Gastroesophageal sphincter (tissue), 3 donors: ENCODE results near the gene RBM39.
A peak's percentile ranks its signal among the peaks of the same experiment; 100 is the strongest.

Source experiments
- CTCF ChIP-seq, 4 experiments: fragments of 200-600 bp in 2 of 4; fragments of 450-650 bp in 2 of 4; sonication (generic) in 1 of 4; IDR thresholded peaks; one replicate each; pipeline ENCODE4 v1.5.1; 2017 to 2019; ENCODE audit warnings: antibody characterized with exemption in 4 of 4, mild to moderate bottlenecking in 2 of 4, moderate library complexity in 2 of 4
- POLR2A ChIP-seq, 2 donors: fragments of 450-650 bp; IDR thresholded peaks; one replicate each; pipeline ENCODE4 v1.6.1; 2017; ENCODE audit warnings: antibody characterized with exemption in 2 of 2, mild to moderate bottlenecking in 2 of 2, moderate library complexity in 1 of 2

GRCh38 chr20:35664466-35665206 is 77.4 kb downstream of the RBM39 start, which contains the start of the genes CPNE1 and RBM12:
- peak in 2 of 4 experiments; percentile 2 to 32 for TF ChIP-seq CTCF (IDR thresholded peaks at IDR 0.05)
- TF ChIP-seq POLR2A (IDR thresholded peaks at IDR 0.05): peak; percentile 87 to 92
